ENCODE measurements around the gene CTDP1.

DNA sequence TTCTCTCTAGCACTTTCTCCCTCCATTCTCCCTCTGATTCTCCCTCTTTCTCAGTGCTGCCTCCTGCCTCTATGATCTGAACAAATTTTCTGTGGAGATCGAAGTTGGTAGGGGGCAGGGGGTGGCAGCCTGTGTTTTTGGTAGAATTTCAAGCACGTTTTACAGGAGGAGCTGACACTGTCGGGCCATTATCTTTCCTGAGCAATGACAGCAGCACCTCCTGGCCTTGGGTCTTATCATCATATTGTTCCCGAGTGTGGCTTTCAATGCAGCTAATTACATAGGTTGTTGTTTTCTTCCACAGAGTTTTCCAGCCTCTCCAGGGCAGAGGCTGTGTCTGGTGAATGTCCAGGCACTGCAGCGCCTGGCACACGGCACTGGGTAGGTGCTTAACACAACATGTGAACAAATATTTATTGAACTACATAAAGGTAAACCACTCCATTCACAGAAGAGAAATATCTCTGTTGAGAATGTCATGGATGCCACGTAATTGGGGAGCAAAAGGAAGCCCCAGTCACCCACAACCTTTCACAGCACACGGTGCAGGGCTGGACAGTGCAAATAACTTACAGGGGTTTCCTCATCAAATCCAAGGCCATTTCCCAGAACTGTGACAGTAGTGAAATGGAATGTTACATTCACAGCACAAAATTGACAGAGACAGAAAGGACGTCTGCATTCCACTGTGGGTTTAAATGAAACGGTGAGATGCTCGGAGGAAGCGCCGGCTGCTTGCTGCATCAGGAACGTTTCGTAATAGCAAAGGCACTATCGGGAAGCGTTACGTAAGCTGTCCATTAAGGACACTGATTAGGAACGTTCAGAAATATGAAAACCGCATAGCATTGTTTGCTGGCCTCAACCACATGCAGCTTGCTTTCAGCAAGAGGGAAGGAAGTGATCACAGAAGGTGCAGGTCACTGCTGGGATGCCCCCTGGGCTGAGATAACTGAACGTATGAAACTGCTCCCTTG, 111.7 kb downstream of the CTDP1 start:
- TF ChIP-seq, protein P1, sequence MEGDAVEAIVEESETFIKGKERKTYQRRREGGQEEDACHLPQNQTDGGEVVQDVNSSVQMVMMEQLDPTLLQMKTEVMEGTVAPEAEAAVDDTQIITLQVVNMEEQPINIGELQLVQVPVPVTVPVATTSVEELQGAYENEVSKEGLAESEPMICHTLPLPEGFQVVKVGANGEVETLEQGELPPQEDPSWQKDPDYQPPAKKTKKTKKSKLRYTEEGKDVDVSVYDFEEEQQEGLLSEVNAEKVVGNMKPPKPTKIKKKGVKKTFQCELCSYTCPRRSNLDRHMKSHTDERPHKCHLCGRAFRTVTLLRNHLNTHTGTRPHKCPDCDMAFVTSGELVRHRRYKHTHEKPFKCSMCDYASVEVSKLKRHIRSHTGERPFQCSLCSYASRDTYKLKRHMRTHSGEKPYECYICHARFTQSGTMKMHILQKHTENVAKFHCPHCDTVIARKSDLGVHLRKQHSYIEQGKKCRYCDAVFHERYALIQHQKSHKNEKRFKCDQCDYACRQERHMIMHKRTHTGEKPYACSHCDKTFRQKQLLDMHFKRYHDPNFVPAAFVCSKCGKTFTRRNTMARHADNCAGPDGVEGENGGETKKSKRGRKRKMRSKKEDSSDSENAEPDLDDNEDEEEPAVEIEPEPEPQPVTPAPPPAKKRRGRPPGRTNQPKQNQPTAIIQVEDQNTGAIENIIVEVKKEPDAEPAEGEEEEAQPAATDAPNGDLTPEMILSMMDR (IDR thresholded peaks at IDR 0.05; ENCODE audit: low read length): no peak
- TF ChIP-seq EZH2 (optimal IDR thresholded peaks at IDR 0.05; ENCODE audit: low read depth, low read length): no peak
- no peak for TF ChIP-seq EZH2phosphoT487 (IDR thresholded peaks at IDR 0.05; ENCODE audit: low read length)

Measured in MM.1S (cell line).